HepG2 (cell line): ENCODE data around the gene TADA1. TPM values are rescaled to one million over a fixed set of nuclear protein-coding genes. Genes with fewer than 3 reads are reported as not detected.

Experiments
- ATAC-seq: fragments of 200-7000 bp; cut with Tn5 transposase; 3 replicates; pipeline ENCODE4 v1.9.1; 2020; ENCODE audit warnings: mild to moderate bottlenecking, moderate library complexity
- BruUV-seq: library from RNA; stranded (reverse); fragments of 400-500 nt; replicated peaks from 2 replicates; lab custom pipeline; 2021; lab: Mats Ljungman, UMichigan
- CTCF ChIA-PET: fragments of 300-600 bp; formaldehyde crosslinking; extraction: SDS; loops from one replicate; lab custom pipeline; 2021; ENCODE audit warnings: low total read pairs, inconsistent platforms, low intra/inter-chr PET ratio; lab: Yijun Ruan, JAX
- POLR2A ChIA-PET: fragments of 350-600 bp; sonication (Branson Sonifier 250); formaldehyde crosslinking; loops from one replicate; lab custom pipeline; 2020; ENCODE audit warnings: antibody characterized with exemption, inconsistent platforms; lab: Yijun Ruan, JAX
- DNase-seq: peaks from one replicate; pipeline ENCODE4 v3.0.0-alpha.2; 2015; ENCODE audit warnings: low spot score
- FAIRE-seq: peaks from 3 replicates; lab custom pipeline; 2011; peaks lifted over from hg19 to GRCh38; lab: Jason Lieb, UNC
- H2AFZ ChIP-seq: one replicate; pipeline ENCODE4 v1.6.1; 2011; ENCODE audit warnings: low read length, inconsistent platforms
- H3K27ac ChIP-seq: fragments of 300-600 bp; 3 replicates; pipeline ENCODE4 v1.8.0; 2011; ENCODE audit warnings: mixed run types, mild to moderate bottlenecking, mixed read lengths, low read length, inconsistent platforms; ENCODE audit not compliant: insufficient read depth; ENCODE audit errors: extremely low read length
- H3K27me3 ChIP-seq, 2 experiments: fragments of 200-600 bp in 1 of 2; 2 replicates in 1 of 2; 3 replicates in 1 of 2; pipeline versions ENCODE4 v1.6.0 to v1.8.0; 2011; ENCODE audit warnings: low read length in 2 of 2, mild to moderate bottlenecking in 2 of 2, moderate library complexity in 2 of 2, inconsistent platforms in 1 of 2; ENCODE audit not compliant: insufficient read depth in 2 of 2, control insufficient read depth in 1 of 2
- H3K36me3 ChIP-seq, 2 experiments: fragments of 200-600 bp in 1 of 2; replicated peaks in 1 of 2; 2 replicates in 1 of 2; 3 replicates in 1 of 2; pipeline versions ENCODE4 v1.5.1 to v1.8.0; 2011; ENCODE audit warnings: low read length in 2 of 2, inconsistent platforms in 1 of 2; ENCODE audit not compliant: insufficient read depth in 2 of 2, control insufficient read depth in 1 of 2
- H3K4me1 ChIP-seq: 2 replicates; pipeline ENCODE4 v1.5.1; 2012; ENCODE audit warnings: low read length, inconsistent platforms; ENCODE audit not compliant: insufficient read depth
- H3K4me2 ChIP-seq: 2 replicates; pipeline ENCODE4 v1.6.0; 2011; ENCODE audit warnings: low read depth, low read length, inconsistent platforms
- H3K4me3 ChIP-seq, 3 experiments: fragments of 200-600 bp in 1 of 3; sonication (generic), shearing (Covaris generic) in 1 of 3; replicated peaks in 1 of 3; 2 replicates each; pipeline ENCODE4 v1.5.1; 2011 to 2016; ENCODE audit warnings: low read length in 3 of 3, inconsistent platforms in 2 of 3, low read depth in 2 of 3, mild to moderate bottlenecking in 2 of 3, control low read depth in 1 of 3, mixed read lengths in 1 of 3; ENCODE audit not compliant: insufficient read depth in 1 of 3
- H3K79me2 ChIP-seq: one replicate; pipeline ENCODE4 v1.6.1; 2011; ENCODE audit warnings: low read length, inconsistent platforms; ENCODE audit not compliant: insufficient read depth
- H3K9ac ChIP-seq: 2 replicates; pipeline ENCODE4 v1.6.0; 2011; ENCODE audit warnings: mild to moderate bottlenecking, low read depth, low read length, inconsistent platforms; ENCODE audit not compliant: insufficient read depth
- H3K9me3 ChIP-seq: 2 replicates; pipeline ENCODE4 v1.5.1; 2012; ENCODE audit warnings: mild to moderate bottlenecking, low read length
- H4K20me1 ChIP-seq: 2 replicates; pipeline ENCODE4 v1.6.0; 2011; ENCODE audit warnings: inconsistent platforms, mild to moderate bottlenecking, low read length, moderate library complexity; ENCODE audit not compliant: insufficient read depth
- DNMT1 ChIP-seq: sonication (generic); formaldehyde crosslinking; IDR thresholded peaks from 2 replicates; pipeline ENCODE4 v1.5.1; 2020; ENCODE audit warnings: mild to moderate bottlenecking, missing genetic modification reagents
- HOXA9 ChIP-seq: sonication (generic); formaldehyde crosslinking; IDR thresholded peaks from 2 replicates; pipeline ENCODE4 v1.8.1; 2022; ENCODE audit warnings: missing genetic modification reagents, mild to moderate bottlenecking, moderate library complexity, borderline replicate concordance
- MTF2 ChIP-seq: sonication (generic); formaldehyde crosslinking; IDR thresholded peaks from 2 replicates; pipeline ENCODE4 v1.5.0; 2020; ENCODE audit warnings: missing genetic modification reagents, borderline replicate concordance
- NCOA5 ChIP-seq: sonication (generic); formaldehyde crosslinking; IDR thresholded peaks from 2 replicates; pipeline ENCODE4 v1.4.0; 2020; ENCODE audit warnings: missing genetic modification reagents
- NFE2L1 ChIP-seq: sonication (generic); formaldehyde crosslinking; IDR thresholded peaks from 2 replicates; pipeline ENCODE4 v1.4.0; 2020; ENCODE audit warnings: missing genetic modification reagents, mild to moderate bottlenecking, borderline replicate concordance
- PHB2 ChIP-seq: fragments of 450-650 bp; IDR thresholded peaks from 2 replicates; pipeline ENCODE4 v1.6.1; 2018; ENCODE audit not compliant: partially characterized antibody
- POLR2G ChIP-seq: fragments of 200-400 bp; formaldehyde crosslinking; IDR thresholded peaks from 2 replicates; pipeline ENCODE4 v1.6.1; 2018; ENCODE audit warnings: mild to moderate bottlenecking, low read depth, low read length, moderate library complexity
- YEATS4 ChIP-seq: sonication (generic); formaldehyde crosslinking; IDR thresholded peaks from 2 replicates; pipeline ENCODE4 v1.4.0; 2020; ENCODE audit warnings: missing genetic modification reagents, borderline replicate concordance
- ZIK1 ChIP-seq: sonication (generic); formaldehyde crosslinking; IDR thresholded peaks from 2 replicates; pipeline ENCODE4 v1.5.0; 2020; ENCODE audit warnings: mild to moderate bottlenecking, low read depth, missing genetic modification reagents, borderline replicate concordance
- ZNF281 ChIP-seq: sonication (generic); formaldehyde crosslinking; IDR thresholded peaks from 2 replicates; pipeline ENCODE4 v1.4.0; 2020; ENCODE audit warnings: missing genetic modification reagents, borderline replicate concordance
- ZNF350 ChIP-seq: sonication (generic); formaldehyde crosslinking; IDR thresholded peaks from 2 replicates; pipeline ENCODE4 v1.4.0; 2020; ENCODE audit warnings: mild to moderate bottlenecking, low read depth, missing genetic modification reagents, borderline replicate concordance
- ZNF431 ChIP-seq: sonication (generic); formaldehyde crosslinking; IDR thresholded peaks from 2 replicates; pipeline ENCODE4 v1.9.0; 2022; ENCODE audit warnings: missing genetic modification reagents, low read depth, mild to moderate bottlenecking, borderline replicate concordance
- WGBS: methylation state at CpG from one replicate; pipeline ENCODE4 v1.1.6; 2017; ENCODE audit warnings: low lambda C conversion rate; 5-methylcytosine and 5-hydroxymethylcytosine counted together
- in situ Hi-C: cut with HindIII; loops from 2 replicates; pipeline ENCODE4 v1.10.0; 2017; ENCODE audit warnings: low pct_unique_long_range_greater_than_20kb; ENCODE audit not compliant: extremely low pct_ligation_motif_present
- intact Hi-C: fragments of 100-400 bp; cut with micrococcal nuclease; formaldehyde crosslinking; loops from one replicate; pipeline ENCODE4 v1.10.0; 2022; ENCODE audit not compliant: unreplicated experiment
- polyA plus RNA-seq, 8 experiments: library from polyadenylated mRNA; depleted of rRNA in 3 of 8; stranded (reverse) in 7 of 8; unstranded in 1 of 8; fragments of >200 nt; fragmentation: Illumina TruSeq in 4 of 8; extraction: Trizol in 4 of 8; gene quantifications; 2 replicates each; pipeline versions ENCODE4 v1.2.1 to v1.2.3, GENCODE V29; 2011 to 2016; ENCODE audit warnings: low read depth in 4 of 8, missing spikeins in 1 of 8, mixed read lengths in 1 of 8; ENCODE audit not compliant: insufficient read depth in 1 of 8
- total RNA-seq, 5 experiments: library from RNA; depleted of rRNA; stranded (reverse); fragments of >200 nt; fragmentation: Illumina TruSeq; extraction: Trizol; gene quantifications; 2 replicates each; pipeline ENCODE4 v1.2.3, GENCODE V29; 2016; ENCODE audit warnings: low read depth in 1 of 5
- TF ChIP-seq, protein P1 (sequence below): sonication (generic); formaldehyde crosslinking; IDR thresholded peaks from 2 replicates; pipeline ENCODE4 v1.4.0; 2020; ENCODE audit warnings: missing genetic modification reagents, borderline replicate concordance

TADA1 gene
- total and polyA plus RNA-seq, 2 of the 13 experiments (the other 11 are each of a cell fraction or from before 2014, with no cell fraction given) = 28.3 to 29.1 TPM

DNA sequence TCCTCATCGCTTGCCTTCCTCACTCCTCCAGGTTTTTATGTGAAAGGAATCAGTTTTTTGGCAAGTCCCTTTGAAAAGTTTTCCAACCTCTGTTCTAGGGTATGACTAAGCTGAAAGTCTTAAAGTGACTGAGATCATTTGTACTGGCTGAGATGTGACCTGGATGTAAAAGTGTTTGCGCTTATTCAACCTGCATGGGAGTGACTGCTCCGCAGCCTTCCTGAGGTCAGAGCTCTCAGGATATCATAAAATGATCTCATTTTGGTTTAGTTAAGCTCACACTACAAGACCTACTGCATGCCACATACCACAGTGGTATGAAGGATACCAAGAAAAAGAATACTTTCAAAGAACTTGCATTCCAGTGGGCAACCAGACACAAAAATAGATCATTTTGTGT, 29.8 kb upstream of the TADA1 start (continued):
- no peak for TF ChIP-seq PHB2

GRCh38 chr1:166905136-166905535, 29.1 kb upstream of the TADA1 start:
- in situ Hi-C loops = no loop called here
- H3K4me3 ChIP-seq = no peak overlapping the region
- no TSS peak for BruUV-seq
- DNase-seq = no peak
- CTCF ChIA-PET = no interaction called here
- no peak overlapping the region for H3K9ac ChIP-seq
- peaks cover 0 to 4% of the 10 kb centered on the region in 2 experiments; a peak in 1 of 5 replicates for H3K27me3 ChIP-seq
- no peaks in the 10 kb centered on the region for H3K79me2 ChIP-seq
- FAIRE-seq = no peak
- H3K9me3 ChIP-seq = no peaks in the 10 kb centered on the region
- no peaks in the 10 kb centered on the region for H4K20me1 ChIP-seq
- no peak overlapping the region for H3K27ac ChIP-seq
- intact Hi-C loops = no loop called here
- H3K4me2 ChIP-seq = no peak overlapping the region
- no peak for ATAC-seq
- 0% methylated on average over 2 of the region's 2 CpGs for WGBS
- no peaks in the 10 kb centered on the region for H3K36me3 ChIP-seq
- no peaks in the 10 kb centered on the region for H3K4me1 ChIP-seq
- H2AFZ ChIP-seq = no peak overlapping the region
- POLR2A ChIA-PET = no interaction called here
- TF ChIP-seq, protein P1, sequence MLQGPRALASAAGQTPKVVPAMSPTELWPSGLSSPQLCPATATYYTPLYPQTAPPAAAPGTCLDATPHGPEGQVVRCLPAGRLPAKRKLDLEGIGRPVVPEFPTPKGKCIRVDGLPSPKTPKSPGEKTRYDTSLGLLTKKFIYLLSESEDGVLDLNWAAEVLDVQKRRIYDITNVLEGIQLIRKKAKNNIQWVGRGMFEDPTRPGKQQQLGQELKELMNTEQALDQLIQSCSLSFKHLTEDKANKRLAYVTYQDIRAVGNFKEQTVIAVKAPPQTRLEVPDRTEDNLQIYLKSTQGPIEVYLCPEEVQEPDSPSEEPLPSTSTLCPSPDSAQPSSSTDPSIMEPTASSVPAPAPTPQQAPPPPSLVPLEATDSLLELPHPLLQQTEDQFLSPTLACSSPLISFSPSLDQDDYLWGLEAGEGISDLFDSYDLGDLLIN = no peak
- TF ChIP-seq ZNF350 (no peak), ZNF431 (CRISPR knock-in tag) (no peak)

GRCh38 chr1:166903232-166903631, 27.2 kb upstream of the TADA1 start:
- Histone ChIP-seq H3K4me3 (no peak overlapping the region), H3K4me2 (no peak overlapping the region), H3K9ac (no peak overlapping the region), H2AFZ (no peak overlapping the region), H3K36me3 (no peaks in the 10 kb centered on the region), H3K27ac (no peak overlapping the region), H3K9me3 (no peaks in the 10 kb centered on the region), H4K20me1 (no peaks in the 10 kb centered on the region), H3K4me1 (no peaks in the 10 kb centered on the region), H3K27me3 (peaks cover 0 to 4% of the 10 kb centered on the region in 2 experiments; a peak in 1 of 5 replicates), H3K79me2 (no peaks in the 10 kb centered on the region)
- in situ Hi-C loops = no loop called here
- FAIRE-seq = no peak
- no peak for ATAC-seq
- DNase-seq = no peak
- no TSS peak for BruUV-seq
- intact Hi-C loops = no loop called here
- POLR2A ChIA-PET = no interaction called here
- CTCF ChIA-PET = no interaction called here
- 0% methylated on average over 1 of the region's 1 CpG for WGBS
- TF ChIP-seq HOXA9 = no peak
- TF ChIP-seq YEATS4 (CRISPR knock-in tag) = no peak
- TF ChIP-seq NFE2L1 (CRISPR knock-in tag) = no peak
- no peak for TF ChIP-seq MTF2
- no peak for TF ChIP-seq NCOA5 (CRISPR knock-in tag)
- TF ChIP-seq ZIK1 (CRISPR knock-in tag) = no peak
- no peak for TF ChIP-seq ZNF281 (CRISPR knock-in tag)
- no peak for TF ChIP-seq POLR2G
- no peak for TF ChIP-seq DNMT1 (CRISPR knock-in tag)
